DMS114 treated with DMSO at 0.1 percent for 48 hours (cell line): ENCODE results near the gene DNASE1L2.

ENCODE experiments used
- DNase-seq: peaks from one replicate; lab custom pipeline; 2025; ENCODE audit not compliant: unreplicated experiment; lab: John Stamatoyannopoulos, UW

The DNASE1L2 gene, protein sequence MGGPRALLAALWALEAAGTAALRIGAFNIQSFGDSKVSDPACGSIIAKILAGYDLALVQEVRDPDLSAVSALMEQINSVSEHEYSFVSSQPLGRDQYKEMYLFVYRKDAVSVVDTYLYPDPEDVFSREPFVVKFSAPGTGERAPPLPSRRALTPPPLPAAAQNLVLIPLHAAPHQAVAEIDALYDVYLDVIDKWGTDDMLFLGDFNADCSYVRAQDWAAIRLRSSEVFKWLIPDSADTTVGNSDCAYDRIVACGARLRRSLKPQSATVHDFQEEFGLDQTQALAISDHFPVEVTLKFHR

DNA sequence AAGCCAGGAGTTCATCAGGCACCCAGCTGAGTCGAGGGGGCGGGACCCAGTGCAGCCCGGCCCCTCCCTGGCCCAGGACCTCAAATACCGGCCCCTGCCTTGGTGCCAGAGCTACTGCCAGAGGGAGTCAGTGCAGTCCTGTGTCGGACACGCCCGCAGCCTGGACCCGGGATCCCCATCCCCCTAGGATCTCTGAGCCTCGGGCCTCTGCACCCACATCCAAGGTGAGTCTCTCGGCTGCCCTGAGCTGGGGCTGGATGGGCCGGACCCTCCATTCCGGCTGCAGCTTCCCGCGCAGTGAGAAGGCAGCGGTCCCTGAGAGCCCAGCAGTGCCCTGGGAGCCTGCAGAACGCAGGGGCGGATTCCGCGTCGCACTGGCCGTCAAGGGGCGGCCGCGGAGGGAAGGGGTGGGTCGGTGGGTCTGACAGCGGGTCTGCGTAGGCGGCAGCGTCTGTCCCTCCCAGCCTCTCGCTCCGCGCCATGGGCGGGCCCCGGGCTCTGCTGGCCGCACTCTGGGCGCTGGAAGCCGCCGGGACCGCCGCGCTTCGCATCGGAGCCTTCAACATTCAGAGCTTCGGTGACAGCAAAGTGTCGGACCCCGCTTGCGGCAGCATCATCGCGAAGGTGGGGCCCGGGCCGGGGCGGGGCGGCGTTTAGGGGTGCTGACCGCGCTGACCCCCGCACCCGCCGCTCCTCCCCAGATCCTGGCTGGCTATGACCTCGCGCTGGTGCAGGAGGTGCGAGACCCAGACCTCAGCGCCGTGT is at the start of gene DNASE1L2:
Gene DNASE1L2 (plus strand): TSS at position 108 of the 765 bp plus-strand sequence. CDS start 373 bp downstream, at position 481.
- no peak for DNase-seq

DNA sequence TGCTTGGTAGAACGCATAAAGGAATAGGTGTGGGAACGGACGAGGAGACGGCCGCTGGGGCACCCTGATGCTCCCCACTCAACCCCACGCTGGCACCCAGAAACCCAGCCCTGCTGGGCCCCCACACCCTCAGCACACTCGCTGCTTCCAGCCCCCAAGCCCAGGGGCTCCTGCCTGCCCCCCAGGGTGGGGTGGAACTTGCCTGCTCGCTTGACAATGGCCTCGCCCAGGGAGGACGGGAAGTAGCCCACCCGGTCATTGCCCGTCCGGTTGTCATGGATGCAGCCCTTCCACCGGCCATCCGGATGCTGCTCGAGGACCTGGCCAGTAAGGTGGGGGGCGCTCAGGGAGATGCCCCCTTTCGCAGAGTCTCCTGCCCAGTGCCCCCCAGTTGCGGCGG is 49.7 kb upstream of the DNASE1L2 start:
- DNase-seq: no peak

GRCh38 chr16:2187212-2187611 is 49.0 kb upstream of the DNASE1L2 start:
- no peak for DNase-seq

- DNase-seq: no peak
Measured at GRCh38 chr16:2188395-2188794, 47.8 kb upstream of the DNASE1L2 start.

- DNase-seq: no peak
Measured at GRCh38 chr16:2189252-2189893, 46.9 kb upstream of the DNASE1L2 start.

- no peak for DNase-seq
Measured at GRCh38 chr16:2190002-2190658, 46.1 kb upstream of the DNASE1L2 start.

GRCh38 chr16:2190659-2191445 is 45.4 kb upstream of the DNASE1L2 start:
- DNase-seq: no peak

DNA sequence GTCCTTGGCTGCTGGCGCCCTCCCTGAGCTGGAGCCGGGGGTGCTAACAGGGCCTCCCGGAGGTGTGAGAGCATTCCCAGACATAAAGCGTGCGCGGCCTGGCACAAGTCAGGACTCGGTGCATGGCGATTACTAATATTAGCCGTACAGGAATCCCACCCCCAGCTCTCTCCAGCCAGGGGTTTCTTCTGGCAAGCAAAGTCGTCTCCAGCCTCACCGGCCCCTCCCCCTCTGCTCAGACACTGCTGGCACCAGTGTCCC is 44.9 kb upstream of the DNASE1L2 start:
- no peak for DNase-seq

GRCh38 chr16:2194166-2194834 is 41.9 kb upstream of the DNASE1L2 start:
- no peak for DNase-seq

- no peak for DNase-seq
Measured at GRCh38 chr16:2194852-2195321, 41.4 kb upstream of the DNASE1L2 start.

- DNase-seq: no peak
Measured at GRCh38 chr16:2195322-2196161, 40.7 kb upstream of the DNASE1L2 start.

GRCh38 chr16:2196162-2196980 is 39.9 kb upstream of the DNASE1L2 start, which contains the start of gene CASKIN1:
CASKIN1 (minus strand) TSS chr16:2196605; CDS start chr16:2196432, 173 bp downstream.
- no peak for DNase-seq

GRCh38 chr16:2196981-2197511 is 39.2 kb upstream of the DNASE1L2 start:
- no peak for DNase-seq

- no peak for DNase-seq
Measured at GRCh38 chr16:2197765-2198164, 38.5 kb upstream of the DNASE1L2 start.

DNA sequence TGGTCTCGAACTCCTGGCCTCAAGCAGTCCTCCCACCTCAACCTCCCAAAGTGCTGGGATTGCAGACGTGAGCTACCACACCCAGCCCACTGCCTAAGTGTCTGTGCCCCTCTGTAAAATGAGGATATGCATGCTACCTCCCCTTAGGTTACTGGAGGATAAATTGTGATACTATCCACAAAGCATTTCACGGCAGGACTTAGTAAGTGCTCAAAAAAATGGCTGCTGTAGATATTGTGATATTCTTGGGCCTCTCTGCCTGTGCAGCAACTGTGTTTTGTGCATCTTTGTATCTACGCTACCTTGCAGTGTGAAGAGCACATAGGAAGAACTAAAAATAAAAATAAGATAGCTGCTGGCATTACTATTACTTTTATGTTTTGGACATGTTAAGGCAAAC is 38.0 kb upstream of the DNASE1L2 start:
- no peak for DNase-seq

GRCh38 chr16:2199095-2199494 is 37.1 kb upstream of the DNASE1L2 start:
- no peak for DNase-seq

GRCh38 chr16:2199621-2200139 is 36.6 kb upstream of the DNASE1L2 start:
- no peak for DNase-seq

DNA sequence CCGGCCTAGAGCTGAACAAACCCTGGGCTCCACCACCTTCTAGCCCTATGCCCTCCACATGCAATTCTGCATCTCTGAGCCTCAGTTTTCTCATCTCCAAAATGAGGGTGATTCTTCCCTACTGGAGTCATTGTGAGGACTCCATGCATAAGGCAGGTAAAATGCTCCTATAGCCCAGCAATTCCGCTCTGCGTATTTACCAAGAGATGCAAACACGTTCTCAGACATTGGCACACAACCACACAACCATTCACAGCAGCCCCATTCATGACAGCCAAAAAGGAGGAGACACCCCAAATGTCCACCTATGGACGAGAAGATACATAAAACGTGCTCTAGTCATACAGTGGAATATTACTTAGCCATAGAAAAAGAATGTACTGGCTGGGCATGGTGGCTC is 35.9 kb upstream of the DNASE1L2 start:
- no peak for DNase-seq
